ENCODE measurements around the gene SLC39A9.

Gene SLC39A9

GRCh38 chr14:69398053-69398817, at the start of gene SLC39A9, which contains the start of gene ERH:
SLC39A9 (plus strand) TSS chr14:69398692; CDS start chr14:69399370, 678 bp downstream.
ERH (minus strand) TSS chr14:69398299; CDS start chr14:69398233, 66 bp downstream.
- peak; percentile 84 to 88 for DNase-seq (ENCODE audit: low read depth in 2 of 2)

- no peak for DNase-seq (ENCODE audit: low read depth in 2 of 2)
Observed at GRCh38 chr14:69349091-69349777, 49.3 kb upstream of the SLC39A9 start.

DNA sequence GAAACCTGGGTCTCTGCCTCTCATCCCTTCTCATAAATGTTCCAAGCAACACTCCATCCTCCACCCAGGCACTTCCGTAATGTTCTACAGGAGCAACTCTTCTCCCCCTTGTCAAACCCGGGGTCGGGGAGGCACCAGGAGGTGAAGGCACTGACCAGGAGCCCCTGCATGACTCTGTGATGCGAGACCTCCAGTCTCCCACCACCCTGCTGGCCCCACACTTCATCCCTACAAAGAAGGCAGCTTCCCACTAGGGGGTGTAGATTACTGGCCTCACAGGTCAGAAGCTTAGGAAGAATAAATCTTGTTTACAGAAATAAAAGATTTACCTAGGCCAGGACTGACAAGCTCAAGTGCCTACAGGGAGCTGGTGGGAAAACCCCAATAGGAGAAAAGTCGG, 47.6 kb upstream of the SLC39A9 start:
- DNase-seq (ENCODE audit: low read depth in 2 of 2), result no peak

DNA sequence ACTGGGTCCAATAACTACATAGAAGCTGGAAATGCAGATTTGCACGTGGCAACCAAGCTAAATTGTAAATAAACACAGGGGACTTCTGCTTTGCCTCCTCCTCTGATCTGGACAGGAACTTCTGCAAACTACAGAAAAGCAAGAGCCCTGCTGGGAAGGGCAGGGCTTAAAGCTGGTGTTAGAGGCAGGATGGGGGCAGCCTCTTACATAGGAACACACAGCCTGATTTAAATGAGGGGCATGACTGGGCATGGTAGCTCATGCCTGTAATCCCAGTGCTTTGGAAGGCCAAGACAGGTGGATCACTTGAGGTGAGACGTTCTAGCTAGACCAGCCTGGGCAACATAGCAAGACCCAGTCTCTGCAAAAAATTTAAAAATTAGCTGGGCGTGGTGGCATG, 47.1 kb upstream of the SLC39A9 start:
- DNase-seq (ENCODE audit: low read depth in 2 of 2), result no peak

DNA sequence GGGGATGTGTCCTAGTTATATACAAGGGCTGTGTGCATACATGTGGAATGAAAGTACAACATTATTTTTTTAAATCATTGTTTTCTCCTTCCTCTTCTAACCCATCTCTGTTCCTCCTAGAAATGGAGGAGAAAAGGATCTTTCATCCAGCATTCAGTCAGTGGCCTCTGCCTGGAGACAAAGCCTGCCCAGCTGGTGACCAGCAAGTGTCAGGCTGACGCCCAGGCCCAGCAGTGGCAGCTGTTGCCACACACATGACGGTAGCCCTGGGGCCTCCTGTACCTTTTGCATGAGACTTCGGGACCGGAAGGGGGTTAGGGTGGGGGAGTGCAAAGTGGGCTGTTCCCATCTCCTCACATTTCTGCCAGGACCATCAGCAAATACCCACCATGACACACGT, 46.6 kb upstream of the SLC39A9 start:
- no peak for DNase-seq (ENCODE audit: low read depth in 2 of 2)

GRCh38 chr14:69353168-69353567, 45.3 kb upstream of the SLC39A9 start:
- no peak for DNase-seq (ENCODE audit: low read depth in 2 of 2)

- DNase-seq (ENCODE audit: low read depth in 2 of 2), result peak; percentile 50 to 54
Observed at GRCh38 chr14:69354383-69355153, 43.9 kb upstream of the SLC39A9 start.

DNA sequence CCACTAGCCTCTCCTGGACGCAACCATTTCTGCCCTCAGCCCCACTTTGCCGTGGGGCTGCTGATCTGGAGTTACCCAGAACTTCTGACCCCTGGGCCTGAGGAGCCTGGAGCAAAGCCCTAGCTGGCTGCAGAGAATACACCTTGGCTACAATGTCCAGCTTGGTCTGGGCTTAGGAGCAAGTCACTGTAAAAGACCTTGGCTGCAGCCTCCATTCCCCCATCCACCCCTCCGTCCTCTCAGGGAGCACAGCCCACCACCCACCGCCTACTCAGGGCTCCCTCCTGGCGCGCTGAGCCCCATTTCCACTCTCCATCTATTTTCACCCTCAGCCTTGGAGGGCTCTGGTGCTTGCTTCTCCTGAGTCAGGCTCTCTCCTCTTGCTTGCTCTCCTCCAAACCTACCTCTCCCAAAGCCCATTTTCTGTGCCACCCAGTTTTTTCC, 43.3 kb upstream of the SLC39A9 start:
- DNase-seq (ENCODE audit: low read depth in 2 of 2), result no peak

- no peak for DNase-seq (ENCODE audit: low read depth in 2 of 2)
Observed at GRCh38 chr14:69355607-69356281, 42.7 kb upstream of the SLC39A9 start.

DNA sequence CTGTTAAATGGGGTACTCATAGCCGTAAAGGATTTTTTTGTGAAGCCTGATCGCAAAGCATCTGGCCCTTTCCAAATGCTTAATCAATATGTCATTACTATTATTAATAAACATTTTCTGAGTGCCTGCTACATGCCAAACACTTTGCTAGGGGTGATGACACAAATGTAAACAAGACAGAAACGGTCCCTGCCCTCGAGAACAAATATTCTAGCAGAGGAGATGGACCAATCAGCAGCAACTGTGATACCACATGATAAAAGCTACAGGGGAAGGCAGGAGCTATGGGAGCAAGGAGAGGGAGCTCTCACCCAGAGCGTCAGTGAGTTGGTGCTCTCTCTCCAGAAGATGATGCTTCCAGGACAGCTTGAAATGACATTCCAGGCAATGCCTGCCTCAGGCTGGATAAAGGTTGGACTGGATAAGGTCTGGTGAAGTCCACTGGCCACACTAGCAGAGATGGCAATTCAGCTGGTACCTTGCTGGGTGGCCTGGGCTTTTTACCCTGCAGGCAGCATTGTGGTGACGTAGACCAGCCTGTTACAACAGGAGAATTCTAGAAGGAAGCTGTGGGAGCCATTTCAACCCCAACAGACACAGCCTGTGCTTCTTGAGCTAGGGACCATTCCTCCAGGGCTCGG, 41.5 kb upstream of the SLC39A9 start:
- no peak for DNase-seq (ENCODE audit: low read depth in 2 of 2)

DNA sequence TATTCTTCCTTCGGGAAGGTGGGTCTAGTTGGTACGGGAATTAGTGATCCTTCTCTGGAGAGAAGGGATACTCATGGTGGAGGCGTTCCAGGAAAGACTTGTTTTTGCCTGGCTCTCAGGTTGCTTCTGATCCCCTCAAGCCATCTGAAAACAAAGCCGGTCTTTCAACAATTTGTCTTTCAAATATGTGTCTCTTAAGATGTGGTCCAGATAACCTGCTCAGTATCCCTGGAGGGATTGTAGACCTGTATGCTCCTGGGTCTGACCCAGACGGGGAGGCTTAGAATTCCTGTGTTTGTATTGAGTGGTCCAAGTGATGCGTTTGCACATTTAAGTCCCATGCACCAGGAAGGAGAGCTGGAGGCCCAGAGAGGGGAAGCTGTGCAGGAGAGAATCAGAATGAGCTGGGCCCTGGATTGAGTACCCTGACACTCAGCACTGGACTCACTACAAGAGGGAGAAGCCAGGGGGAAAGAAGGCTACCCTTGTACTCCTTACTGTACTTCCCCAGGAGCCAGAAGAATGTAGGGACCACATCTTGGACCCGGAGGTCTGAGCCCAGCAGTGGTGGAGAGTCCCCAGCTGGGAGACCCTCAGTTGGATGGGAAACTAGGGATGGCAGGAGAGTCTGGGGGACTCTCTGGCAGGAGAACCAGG, 40.8 kb upstream of the SLC39A9 start:
- no peak for DNase-seq (ENCODE audit: low read depth in 2 of 2)

GRCh38 chr14:69358233-69358963, 40.1 kb upstream of the SLC39A9 start:
- DNase-seq (ENCODE audit: low read depth in 2 of 2), result peak; percentile 34 to 35

- DNase-seq (ENCODE audit: low read depth in 2 of 2), result no peak
Observed at GRCh38 chr14:69358966-69359365, 39.5 kb upstream of the SLC39A9 start.

GRCh38 chr14:69360438-69361108, 37.9 kb upstream of the SLC39A9 start:
- DNase-seq (ENCODE audit: low read depth in 2 of 2), result no peak

DNA sequence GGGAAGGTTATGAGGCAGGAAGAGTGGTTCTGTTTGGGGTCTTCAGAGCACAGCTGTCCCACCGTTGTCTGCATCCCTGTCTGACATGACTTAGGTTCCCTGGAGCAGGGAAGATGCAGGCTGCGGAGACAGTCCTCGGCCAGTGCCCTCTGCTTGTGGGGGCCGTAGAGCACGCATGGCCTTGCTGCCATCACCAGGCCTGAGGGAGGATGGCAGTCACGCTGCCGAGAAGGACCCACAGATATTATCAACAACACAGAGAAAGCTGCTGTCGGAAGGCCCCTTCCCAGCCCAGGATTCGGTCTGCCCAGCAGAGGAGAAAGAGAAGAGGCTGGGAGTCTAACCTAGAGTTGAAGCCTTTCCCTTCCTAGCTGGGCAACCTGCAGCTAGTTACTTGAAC, 35.4 kb upstream of the SLC39A9 start:
- DNase-seq (ENCODE audit: low read depth in 2 of 2), result no peak

GRCh38 chr14:69363964-69364363, 34.5 kb upstream of the SLC39A9 start:
- no peak for DNase-seq (ENCODE audit: low read depth in 2 of 2)

DNA sequence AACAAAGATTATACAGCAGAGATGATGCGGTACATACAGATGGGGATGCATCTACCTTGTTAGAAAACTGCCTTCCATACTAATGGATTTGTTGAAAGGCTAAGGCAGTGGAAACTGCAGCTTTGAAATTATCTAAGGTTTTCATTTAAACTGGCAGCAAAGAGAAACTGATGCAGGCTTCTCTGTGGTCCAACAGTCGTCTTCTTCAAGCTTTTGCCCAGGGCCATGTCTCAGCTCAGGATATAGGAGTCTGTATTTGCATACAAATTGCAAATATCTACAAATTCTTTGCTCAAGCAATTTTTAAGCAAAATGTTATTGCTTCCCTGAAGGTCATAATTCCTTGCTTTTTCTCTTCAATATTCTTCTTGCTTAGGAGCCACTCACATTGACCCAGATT, 34.1 kb upstream of the SLC39A9 start:
- no peak for DNase-seq (ENCODE audit: low read depth in 2 of 2)

DNA sequence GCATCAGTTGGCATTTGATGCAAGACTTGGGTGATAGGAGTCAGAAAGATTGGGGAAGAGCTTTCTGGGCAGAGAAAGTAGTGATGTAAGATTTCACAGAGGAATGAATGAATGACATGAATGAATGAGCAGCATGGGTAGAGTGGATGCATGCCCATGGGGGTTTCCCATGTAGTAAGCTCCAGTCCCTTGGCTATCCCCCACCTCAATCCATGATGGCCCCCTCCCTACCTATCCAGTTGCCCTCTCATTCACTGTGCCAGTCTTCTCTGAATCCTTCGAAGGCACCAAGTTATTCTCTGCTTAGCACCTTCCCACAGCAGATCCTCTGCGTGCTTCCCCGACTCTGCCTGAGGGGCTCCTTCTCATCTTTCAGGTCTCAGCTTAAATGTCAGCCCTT, 32.4 kb upstream of the SLC39A9 start:
- DNase-seq (ENCODE audit: low read depth in 2 of 2), result no peak

GRCh38 chr14:69366761-69367160, 31.7 kb upstream of the SLC39A9 start:
- no peak for DNase-seq (ENCODE audit: low read depth in 2 of 2)

GRCh38 chr14:69368381-69368780, 30.1 kb upstream of the SLC39A9 start:
- DNase-seq (ENCODE audit: low read depth in 2 of 2), result no peak

Measured in activated CD4-positive, alpha-beta T cell treated with anti-CD3 and anti-CD28 coated beads for 24 hours (primary cell).